Measurements from ENCODE around the gene STH.

STH gene

GRCh38 chr17:45976755-45977505 lies 22.1 kb upstream of the STH start:
- Histone ChIP-seq H3K27me3 (ENCODE audit: control insufficient read depth, low read length) (peaks cover 12% of the 10 kb centered on the region; the same call in 1 of the 2 replicates), H3F3A (ENCODE audit: control insufficient read depth, insufficient read depth) (no peaks in the 10 kb centered on the region), H3K9me2 (replicated peaks; ENCODE audit: control insufficient read depth, low read length) (no peaks in the 10 kb centered on the region), H3K79me2 (ENCODE audit: control insufficient read depth, low read length) (no peaks in the 10 kb centered on the region), H3K4me3 (ENCODE audit: low read length) (no peak overlapping the region), H3K36me3 (ENCODE audit: control insufficient read depth, low read length) (no peaks in the 10 kb centered on the region), H4K20me1 (ENCODE audit: control insufficient read depth, insufficient read depth, low read depth, low read length) (no peaks in the 10 kb centered on the region), H3K4me2 (ENCODE audit: low read length) (no peak overlapping the region), H3K9me3 (ENCODE audit: control insufficient read depth, insufficient read depth, low read length) (no peaks in the 10 kb centered on the region), H3K4me1 (ENCODE audit: control insufficient read depth, low read length) (peaks cover 11% of the 10 kb centered on the region), H3K27ac (ENCODE audit: low read depth, low read length) (no peak overlapping the region)
- TF ChIP-seq EZH2phosphoT487 (IDR thresholded peaks at IDR 0.05; ENCODE audit: borderline replicate concordance, low read length): no peak
- TF ChIP-seq CTCF (IDR thresholded peaks at IDR 0.05; ENCODE audit: low read depth, low read length, poor library complexity, severe bottlenecking): no peak

GRCh38 chr17:45977506-45977824 lies 21.6 kb upstream of the STH start:
- H4K20me1 ChIP-seq (ENCODE audit: control insufficient read depth, insufficient read depth, low read depth, low read length): no peaks in the 10 kb centered on the region
- H3K27me3 ChIP-seq (ENCODE audit: control insufficient read depth, low read length): peaks cover 12% of the 10 kb centered on the region; the same call in 1 of the 2 replicates
- no peaks in the 10 kb centered on the region for H3K9me2 ChIP-seq (replicated peaks; ENCODE audit: control insufficient read depth, low read length)
- H3K9me3 ChIP-seq (ENCODE audit: control insufficient read depth, insufficient read depth, low read length): no peaks in the 10 kb centered on the region
- no peak overlapping the region for H3K4me2 ChIP-seq (ENCODE audit: low read length)
- H3K27ac ChIP-seq (ENCODE audit: low read depth, low read length): no peak overlapping the region
- H3K4me1 ChIP-seq (ENCODE audit: control insufficient read depth, low read length): peaks cover 11% of the 10 kb centered on the region
- H3K79me2 ChIP-seq (ENCODE audit: control insufficient read depth, low read length): no peaks in the 10 kb centered on the region
- H3K4me3 ChIP-seq (ENCODE audit: low read length): no peak overlapping the region
- no peak for TF ChIP-seq CTCF (IDR thresholded peaks at IDR 0.05; ENCODE audit: low read depth, low read length, poor library complexity, severe bottlenecking)
- TF ChIP-seq EZH2phosphoT487 (IDR thresholded peaks at IDR 0.05; ENCODE audit: borderline replicate concordance, low read length): no peak
- no peaks in the 10 kb centered on the region for H3F3A ChIP-seq (ENCODE audit: control insufficient read depth, insufficient read depth)
- H3K36me3 ChIP-seq (ENCODE audit: control insufficient read depth, low read length): no peaks in the 10 kb centered on the region

- H3K9me3 ChIP-seq (ENCODE audit: control insufficient read depth, insufficient read depth, low read length): no peaks in the 10 kb centered on the region
- no peak overlapping the region for H3K27ac ChIP-seq (ENCODE audit: low read depth, low read length)
- peaks cover 7% of the 10 kb centered on the region; the same call in 1 of the 2 replicates for H3K27me3 ChIP-seq (ENCODE audit: control insufficient read depth, low read length)
- peaks cover 11% of the 10 kb centered on the region for H3K4me1 ChIP-seq (ENCODE audit: control insufficient read depth, low read length)
- H3K4me2 ChIP-seq (ENCODE audit: low read length): no peak overlapping the region
- no peaks in the 10 kb centered on the region for H3K9me2 ChIP-seq (replicated peaks; ENCODE audit: control insufficient read depth, low read length)
- H3K4me3 ChIP-seq (ENCODE audit: low read length): no peak overlapping the region
- H3F3A ChIP-seq (ENCODE audit: control insufficient read depth, insufficient read depth): no peaks in the 10 kb centered on the region
- no peaks in the 10 kb centered on the region for H4K20me1 ChIP-seq (ENCODE audit: control insufficient read depth, insufficient read depth, low read depth, low read length)
- TF ChIP-seq CTCF (IDR thresholded peaks at IDR 0.05; ENCODE audit: low read depth, low read length, poor library complexity, severe bottlenecking) (no peak), EZH2phosphoT487 (IDR thresholded peaks at IDR 0.05; ENCODE audit: borderline replicate concordance, low read length) (no peak)
- no peaks in the 10 kb centered on the region for H3K36me3 ChIP-seq (ENCODE audit: control insufficient read depth, low read length)
- H3K79me2 ChIP-seq (ENCODE audit: control insufficient read depth, low read length): no peaks in the 10 kb centered on the region
Observed at GRCh38 chr17:45977976-45978626, 20.9 kb upstream of the STH start.
